GM12878 (cell line): ENCODE results near the gene NKD2. TPM values are rescaled to one million over a fixed set of nuclear protein-coding genes. Genes with fewer than 3 reads are reported as not detected.

Experiments used
- ATAC-seq: fragments of 200-7000 bp; cut with Tn5 transposase; 3 replicates; pipeline ENCODE4 v1.9.1; 2020; ENCODE audit warnings: mild to moderate bottlenecking, moderate library complexity
- BruUV-seq: library from RNA; stranded (reverse); fragments of 400-500 nt; replicated peaks from 2 replicates; lab custom pipeline; 2021; lab: Mats Ljungman, UMichigan
- CTCF ChIA-PET: fragments of 300-600 bp; sonication (Branson Sonifier 250); formaldehyde crosslinking; extraction: SDS; loops from one replicate; lab custom pipeline; 2021; ENCODE audit warnings: inconsistent platforms; lab: Yijun Ruan, JAX
- POLR2A ChIA-PET: fragments of 350-600 bp; formaldehyde crosslinking; extraction: SDS; loops from one replicate; lab custom pipeline; 2021; ENCODE audit warnings: inconsistent platforms; lab: Charles Lee
- RAD21 ChIA-PET: fragments of 300-600 bp; sonication (Branson Sonifier 250); formaldehyde crosslinking; loops from one replicate; lab custom pipeline; 2023; ENCODE audit warnings: antibody characterized with exemption; ENCODE audit not compliant: unreplicated experiment; lab: Charles Lee
- SMC1A ChIA-PET: fragments of 300-600 bp; sonication (Branson Sonifier 250); formaldehyde crosslinking; loops from one replicate; lab custom pipeline; 2023; ENCODE audit not compliant: unreplicated experiment, uncharacterized antibody; lab: Charles Lee
- DNase-seq: peaks from one replicate; pipeline ENCODE4 v3.0.0-alpha.2; 2011; ENCODE audit warnings: low read depth, low spot score
- FAIRE-seq: peaks from 3 replicates; lab custom pipeline; 2011; peaks lifted over from hg19 to GRCh38; lab: Jason Lieb, UNC
- H2AFZ ChIP-seq: 2 replicates; pipeline ENCODE4 v1.6.0; 2011; ENCODE audit warnings: low read depth, low read length, control low read depth; ENCODE audit not compliant: control insufficient read depth
- H3K27ac ChIP-seq: 2 replicates; pipeline ENCODE4 v1.5.1; 2011; ENCODE audit warnings: control low read depth; ENCODE audit not compliant: control insufficient read depth, insufficient read depth
- H3K27me3 ChIP-seq, 2 experiments: replicated peaks in 1 of 2; 2 replicates each; pipeline versions ENCODE4 v1.6.0 to v1.6.1; 2011; ENCODE audit warnings: low read length in 1 of 2; ENCODE audit not compliant: control insufficient read depth in 2 of 2, insufficient read depth in 2 of 2
- H3K36me3 ChIP-seq, 2 experiments: 2 replicates each; pipeline ENCODE4 v1.5.1; 2011; ENCODE audit warnings: low read length in 1 of 2; ENCODE audit not compliant: control insufficient read depth in 2 of 2, insufficient read depth in 2 of 2
- H3K4me1 ChIP-seq: 2 replicates; pipeline ENCODE4 v1.6.1; 2011; ENCODE audit warnings: mild to moderate bottlenecking, low read length, moderate library complexity, mixed read lengths; ENCODE audit not compliant: control insufficient read depth, insufficient read depth
- H3K4me2 ChIP-seq: 2 replicates; pipeline ENCODE4 v1.6.0; 2011; ENCODE audit warnings: control low read depth; ENCODE audit not compliant: control insufficient read depth, insufficient read depth
- H3K4me3 ChIP-seq: fragments of 200-600 bp; sonication (generic); 2 replicates; pipeline ENCODE4 v1.5.1; 2016
- H3K79me2 ChIP-seq: 2 replicates; pipeline ENCODE4 v1.6.0; 2011; ENCODE audit warnings: low read length; ENCODE audit not compliant: control insufficient read depth, insufficient read depth
- H3K9ac ChIP-seq: 2 replicates; pipeline ENCODE4 v1.8.0; 2011; ENCODE audit warnings: low read length, control low read depth, mixed read lengths; ENCODE audit not compliant: control insufficient read depth, insufficient read depth
- H3K9me3 ChIP-seq: replicated peaks from 3 replicates; pipeline ENCODE4 v1.5.1; 2011; ENCODE audit warnings: mild to moderate bottlenecking, low read length; ENCODE audit not compliant: control insufficient read depth, insufficient read depth
- H4K20me1 ChIP-seq: 2 replicates; pipeline ENCODE4 v1.6.0; 2011; ENCODE audit not compliant: control insufficient read depth, insufficient read depth
- BCL3 ChIP-seq: IDR thresholded peaks from 2 replicates; pipeline ENCODE4 v1.6.1; 2011; ENCODE audit warnings: borderline replicate concordance, low read depth, mild to moderate bottlenecking, moderate library complexity, low read length; ENCODE audit not compliant: insufficient read depth, poor library complexity, severe bottlenecking
- DPF2 ChIP-seq: fragments of 450-650 bp; IDR thresholded peaks from 2 replicates; pipeline ENCODE4 v1.6.1; 2017; ENCODE audit warnings: mild to moderate bottlenecking
- GATAD2B ChIP-seq: fragments of 450-650 bp; conservative IDR thresholded peaks from 2 replicates; pipeline ENCODE4 v1.6.1; 2017; ENCODE audit warnings: low read depth, mild to moderate bottlenecking, moderate library complexity
- HCFC1 ChIP-seq: fragments of 150-350 bp; IDR thresholded peaks from 2 replicates; pipeline ENCODE4 v1.6.1; 2014; ENCODE audit warnings: low read length
- JUND ChIP-seq: IDR thresholded peaks from 2 replicates; pipeline ENCODE4 v1.6.1; 2012; ENCODE audit warnings: low read depth, mild to moderate bottlenecking, low read length, improper control_type of control experiment, moderate library complexity
- NFXL1 ChIP-seq: fragments of 450-650 bp; IDR thresholded peaks from 2 replicates; pipeline ENCODE4 v1.6.1; 2017; ENCODE audit warnings: antibody characterized with exemption, mild to moderate bottlenecking, borderline replicate concordance
- NFYA ChIP-seq: IDR thresholded peaks from 2 replicates; pipeline ENCODE4 v1.6.1; 2011; ENCODE audit warnings: low read depth, mild to moderate bottlenecking, low read length, improper control_type of control experiment, borderline replicate concordance
- NR2C1 ChIP-seq: fragments of 450-650 bp; IDR thresholded peaks from 2 replicates; pipeline ENCODE4 v1.6.1; 2017; ENCODE audit warnings: antibody characterized with exemption, mild to moderate bottlenecking, moderate library complexity
- POLR2AphosphoS2 ChIP-seq: IDR thresholded peaks from 2 replicates; pipeline ENCODE4 v1.6.1; 2011; ENCODE audit warnings: low read depth, mild to moderate bottlenecking, low read length, improper control_type of control experiment, moderate library complexity
- SP1 ChIP-seq: IDR thresholded peaks from one replicate; pipeline ENCODE4 v1.6.1; 2011; ENCODE audit warnings: low read depth, low read length
- TCF12 ChIP-seq: IDR thresholded peaks from 2 replicates; pipeline ENCODE4 v1.6.1; 2011; ENCODE audit warnings: low read depth, mild to moderate bottlenecking, low read length
- YY1 ChIP-seq: IDR thresholded peaks from 2 replicates; pipeline ENCODE4 v1.6.1; 2011; ENCODE audit warnings: low read depth, mild to moderate bottlenecking, low read length
- ZZZ3 ChIP-seq: IDR thresholded peaks from 2 replicates; pipeline ENCODE4 v1.6.1; 2011; ENCODE audit warnings: low read depth; ENCODE audit not compliant: control insufficient read depth, insufficient read length
- WGBS: methylation state at CpG from one replicate; pipeline ENCODE4 v1.1.6; 2016; ENCODE audit warnings: low lambda C conversion rate; ENCODE audit not compliant: insufficient replicate concordance, insufficient coverage; ENCODE audit errors: missing lambda C conversion rate; 5-methylcytosine and 5-hydroxymethylcytosine counted together
- in situ Hi-C: fragments of 300-500 bp; cut with MboI; formaldehyde crosslinking; loops from 9 replicates; pipeline ENCODE4 v1.14.3; 2018; ENCODE audit warnings: mixed read lengths
- intact Hi-C: fragments of 100-400 bp; cut with micrococcal nuclease; formaldehyde crosslinking; loops from one replicate; pipeline ENCODE4 v1.14.2; 2022; ENCODE audit not compliant: unreplicated experiment
- polyA plus RNA-seq, 11 experiments: library from polyadenylated mRNA; depleted of rRNA in 4 of 11; unstranded in 6 of 11; stranded (reverse) in 5 of 11; fragments of >200 nt; fragmentation: Nextera tagmentation in 4 of 11; fragmentation: Illumina TruSeq in 1 of 11; extraction: Ambion mirVana in 4 of 11; extraction: Trizol in 1 of 11; gene quantifications; 1 replicate in 1 of 11; 2 replicates in 10 of 11; pipeline versions ENCODE4 v1.2.1 to v1.2.3, GENCODE V29; 2011 to 2016; ENCODE audit warnings: inconsistent platforms in 2 of 11, missing spikeins in 2 of 11, low read depth in 1 of 11
- total RNA-seq, 4 experiments: library from RNA; depleted of rRNA in 3 of 4; stranded (reverse); fragments of >200 nt in 3 of 4; fragmentation: Illumina TruSeq in 1 of 4; extraction: Trizol in 1 of 4; gene quantifications; 2 replicates each; pipeline versions ENCODE4 v1.2.1 to v1.2.3, GENCODE V29; 2013 to 2021
- TF ChIP-seq, protein P1 (sequence below): fragments of 450-650 bp; IDR thresholded peaks from 2 replicates; pipeline ENCODE4 v1.6.1; 2014; ENCODE audit warnings: mild to moderate bottlenecking

The NKD2 gene
- total and polyA plus RNA-seq, 10 of the 15 experiments (the other 5 are each of a cell fraction or from before 2014, with no cell fraction given), result 0.20 to 0.83 (median 0.26) TPM; not detected in 7

DNA sequence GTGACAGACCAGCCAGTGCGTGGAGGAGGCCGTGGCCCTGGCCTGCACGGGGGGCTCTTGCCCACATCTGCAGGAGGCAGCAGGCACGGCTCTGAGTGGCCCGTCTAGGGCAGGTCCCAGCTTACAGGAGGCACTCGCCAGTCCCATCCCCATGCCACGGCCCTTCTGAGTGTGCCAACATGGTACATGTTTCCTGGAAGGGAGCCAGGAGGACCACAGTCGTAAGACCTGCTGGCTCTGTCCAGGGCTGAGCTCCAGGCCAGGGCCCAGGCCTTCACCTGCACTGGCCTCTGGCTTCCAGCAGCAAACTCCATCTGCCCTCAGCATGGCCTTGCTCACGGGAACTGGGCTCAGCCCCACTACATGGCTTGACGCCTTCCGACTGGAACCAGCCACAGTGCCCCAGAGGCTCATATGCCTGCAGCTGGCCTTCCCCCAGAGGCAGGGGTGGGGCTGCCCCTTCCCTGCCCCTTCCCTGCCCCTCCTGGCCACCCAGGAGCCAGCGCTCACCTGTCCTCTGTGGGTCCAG lies 3.8 kb downstream of the NKD2 start:
- intact Hi-C loops (loop anchor here (10.0 kb wide), 1 partner anchor 132 kb away; no protein-coding TSS in a partner anchor), in situ Hi-C loops (loop anchor here (5.0 kb wide), 1 partner anchor 90 kb away; no protein-coding TSS in a partner anchor)
- Histone ChIP-seq H3K9me3 (no peaks in the 10 kb centered on the region), H3K36me3 (no peaks in the 10 kb centered on the region), H2AFZ (no peak overlapping the region), H3K9ac (no peak overlapping the region), H3K4me2 (no peak overlapping the region), H4K20me1 (no peaks in the 10 kb centered on the region), H3K4me3 (no peak overlapping the region), H3K27ac (no peak overlapping the region), H3K27me3 (peaks cover 2 to 3% of the 10 kb centered on the region in 2 experiments; a peak in 3 of 4 replicates), H3K79me2 (no peaks in the 10 kb centered on the region), H3K4me1 (no peaks in the 10 kb centered on the region)
- SMC1A ChIA-PET, result no interaction called here
- CTCF ChIA-PET, result interaction anchor here (1.7 kb wide), 1 partner anchor 62 kb away, joined by 3 read pairs; no protein-coding TSS in a partner anchor
- ATAC-seq (no peak), FAIRE-seq (no peak), DNase-seq (no peak)
- BruUV-seq, result no TSS peak
- POLR2A ChIA-PET, result no interaction called here
- WGBS, result 27% methylated on average over 12 of the region's 12 CpGs
- RAD21 ChIA-PET, result no interaction called here
- TF ChIP-seq POLR2AphosphoS2 (no peak), NR2C1 (no peak), TCF12 (no peak), ZZZ3 (no peak), HCFC1 (no peak), JUND (no peak), NFYA (no peak), NFXL1 (no peak), BCL3 (no peak), YY1 (no peak), GATAD2B (no peak), SP1 (no peak), DPF2 (no peak)
- TF ChIP-seq, protein P1, sequence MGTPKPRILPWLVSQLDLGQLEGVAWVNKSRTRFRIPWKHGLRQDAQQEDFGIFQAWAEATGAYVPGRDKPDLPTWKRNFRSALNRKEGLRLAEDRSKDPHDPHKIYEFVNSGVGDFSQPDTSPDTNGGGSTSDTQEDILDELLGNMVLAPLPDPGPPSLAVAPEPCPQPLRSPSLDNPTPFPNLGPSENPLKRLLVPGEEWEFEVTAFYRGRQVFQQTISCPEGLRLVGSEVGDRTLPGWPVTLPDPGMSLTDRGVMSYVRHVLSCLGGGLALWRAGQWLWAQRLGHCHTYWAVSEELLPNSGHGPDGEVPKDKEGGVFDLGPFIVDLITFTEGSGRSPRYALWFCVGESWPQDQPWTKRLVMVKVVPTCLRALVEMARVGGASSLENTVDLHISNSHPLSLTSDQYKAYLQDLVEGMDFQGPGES, result no peak
- TF ChIP-seq, all 136 proteins: peak for 0
